ENCODE data around the gene ZFYVE28. TPM values are rescaled to one million over a fixed set of nuclear protein-coding genes. Genes with fewer than 3 reads are reported as not detected.
A peak's percentile ranks its signal among the peaks of the same experiment; 100 is the strongest.

ZFYVE28 gene
- total and polyA plus RNA-seq, 5 donors from 2014 or later: 8.5 to 86.4 (median 17.6) TPM

DNA sequence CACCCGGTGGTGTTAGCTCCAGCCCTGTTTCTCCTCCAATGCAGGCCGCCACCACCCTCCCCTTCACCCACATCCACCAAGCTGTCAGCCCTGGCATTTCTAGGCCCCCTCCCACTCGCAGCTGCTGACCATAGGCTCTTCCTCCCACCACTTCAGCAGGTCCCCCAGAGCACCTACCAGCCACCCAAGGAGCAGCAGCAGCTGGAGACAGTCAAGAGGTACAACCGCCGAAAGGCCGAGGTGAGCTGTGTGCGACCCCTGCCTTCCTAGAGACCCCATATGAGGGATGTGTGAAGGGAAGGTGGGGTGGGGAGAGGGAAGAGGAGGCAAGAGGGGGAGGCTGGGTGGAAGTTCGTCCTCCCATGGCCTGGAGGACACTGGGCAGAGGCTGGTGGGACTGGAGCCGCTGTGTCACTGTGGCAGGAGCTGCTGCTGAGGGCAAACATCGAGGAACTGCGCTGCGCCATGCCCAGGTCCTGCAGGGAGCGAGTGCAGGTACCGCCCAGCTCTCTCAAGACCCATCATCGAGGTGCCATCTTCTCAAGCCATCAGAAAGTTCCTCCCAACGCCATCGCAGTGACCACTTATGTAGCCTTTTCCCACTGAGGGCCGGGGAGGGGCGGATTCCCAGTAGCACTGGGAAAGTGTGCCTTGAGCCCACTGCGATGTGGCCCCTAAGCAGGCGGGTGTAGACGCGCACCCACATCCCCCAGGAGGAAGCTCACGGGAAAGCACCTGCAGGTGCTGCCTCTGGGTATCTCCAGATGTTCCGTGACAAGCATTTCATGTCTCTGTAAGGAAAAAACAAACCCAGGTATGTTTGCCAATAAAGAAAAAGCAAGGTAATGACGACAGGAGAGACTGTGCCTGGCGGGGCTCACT is 31.3 kb upstream of the ZFYVE28 start:
- Histone ChIP-seq H3K4me1 (ENCODE audit: control insufficient read depth, insufficient read depth, low read length, poor library complexity, severe bottlenecking) (no peaks in the 10 kb centered on the region), H3K27ac (ENCODE audit: insufficient read depth, low read length, poor library complexity, severe bottlenecking) (no peak overlapping the region), H3K4me3 (ENCODE audit: low read depth, low read length) (no peak overlapping the region), H3K9me3 (ENCODE audit: control insufficient read depth in 2 of 2, low read length in 2 of 2) (no peaks in the 10 kb centered on the region), H3K36me3 (ENCODE audit: control insufficient read depth, insufficient read depth, low read length) (no peaks in the 10 kb centered on the region), H3K27me3 (ENCODE audit: control insufficient read depth, insufficient read depth, low read length) (no peaks in the 10 kb centered on the region)
- H3K9me3 Mint-ChIP-seq: peaks cover 0 to 2% (median 0%) of the 10 kb centered on the region in 7 donors
- no peaks in the 10 kb centered on the region for H3K36me3 Mint-ChIP-seq
- no peak overlapping the region for H3K27ac Mint-ChIP-seq
- H3K27me3 Mint-ChIP-seq: no peaks in the 10 kb centered on the region
- DNase-seq (no peak), ATAC-seq (ENCODE audit: low read depth in 2 of 2) (no peak)
- H3K4me1 Mint-ChIP-seq: no peaks in the 10 kb centered on the region
- no peak overlapping the region for H3K4me3 Mint-ChIP-seq

DNA sequence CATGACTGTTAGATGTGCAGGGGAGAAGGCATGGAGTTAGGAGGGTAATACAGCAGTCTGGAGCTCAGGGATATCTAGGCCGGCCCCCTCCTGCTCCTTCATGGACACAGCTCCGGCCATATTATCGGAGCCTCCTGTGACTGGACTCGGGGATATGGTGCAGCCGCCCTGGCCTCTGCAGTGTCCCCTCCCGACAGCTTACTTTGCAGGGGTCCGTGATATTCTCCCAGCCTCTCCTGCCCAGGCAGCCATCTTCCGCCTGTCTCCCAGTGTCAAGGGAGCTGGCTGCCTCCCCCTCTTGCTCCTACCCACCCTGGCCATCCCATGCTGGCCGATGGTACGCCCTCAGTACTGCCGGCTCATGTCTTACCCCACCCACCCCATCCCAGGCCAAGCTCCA is 30.6 kb upstream of the ZFYVE28 start:
- no peaks in the 10 kb centered on the region for H3K36me3 Mint-ChIP-seq
- H3K36me3 ChIP-seq (ENCODE audit: control insufficient read depth, insufficient read depth, low read length): no peaks in the 10 kb centered on the region
- H3K9me3 ChIP-seq (ENCODE audit: control insufficient read depth in 2 of 2, low read length in 2 of 2): no peaks in the 10 kb centered on the region
- no peaks in the 10 kb centered on the region for H3K4me1 ChIP-seq (ENCODE audit: control insufficient read depth, insufficient read depth, low read length, poor library complexity, severe bottlenecking)
- no peaks in the 10 kb centered on the region for H3K27me3 Mint-ChIP-seq
- no peak overlapping the region for H3K4me3 ChIP-seq (ENCODE audit: low read depth, low read length)
- DNase-seq: no peak
- no peak for ATAC-seq (ENCODE audit: low read depth in 2 of 2)
- no peak overlapping the region for H3K4me3 Mint-ChIP-seq
- no peaks in the 10 kb centered on the region for H3K27me3 ChIP-seq (ENCODE audit: control insufficient read depth, insufficient read depth, low read length)
- H3K9me3 Mint-ChIP-seq: peaks cover 0 to 2% (median 0%) of the 10 kb centered on the region in 7 donors
- no peaks in the 10 kb centered on the region for H3K4me1 Mint-ChIP-seq
- H3K27ac Mint-ChIP-seq: no peak overlapping the region
- H3K27ac ChIP-seq (ENCODE audit: insufficient read depth, low read length, poor library complexity, severe bottlenecking): no peak overlapping the region

DNA sequence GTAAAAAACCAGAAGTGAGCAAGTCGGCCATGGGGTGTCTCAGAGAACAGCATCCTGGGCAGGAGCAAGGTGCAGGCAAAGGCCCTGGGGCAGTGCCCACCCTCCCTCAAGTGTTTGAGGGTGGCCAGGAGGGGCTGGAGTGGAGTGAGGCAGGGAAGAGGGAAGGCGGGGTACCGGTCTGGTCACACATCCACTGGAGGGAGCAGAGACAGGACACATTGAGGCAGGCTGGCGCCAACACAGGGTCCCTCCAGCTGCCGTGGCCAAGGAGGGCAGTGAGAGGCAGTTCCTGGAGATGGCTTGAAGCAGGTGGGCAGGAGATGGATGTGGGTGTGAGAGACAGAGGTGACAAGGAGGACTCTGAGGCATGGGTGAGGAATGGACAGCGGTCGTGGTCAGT is 30.1 kb upstream of the ZFYVE28 start:
- Histone ChIP-seq H3K4me3 (ENCODE audit: low read depth, low read length) (no peak overlapping the region), H3K27me3 (ENCODE audit: control insufficient read depth, insufficient read depth, low read length) (no peaks in the 10 kb centered on the region), H3K36me3 (ENCODE audit: control insufficient read depth, insufficient read depth, low read length) (no peaks in the 10 kb centered on the region), H3K9me3 (ENCODE audit: control insufficient read depth in 2 of 2, low read length in 2 of 2) (no peaks in the 10 kb centered on the region), H3K27ac (ENCODE audit: insufficient read depth, low read length, poor library complexity, severe bottlenecking) (no peak overlapping the region), H3K4me1 (ENCODE audit: control insufficient read depth, insufficient read depth, low read length, poor library complexity, severe bottlenecking) (no peaks in the 10 kb centered on the region)
- H3K4me3 Mint-ChIP-seq: no peak overlapping the region
- peaks cover 0 to 2% (median 0%) of the 10 kb centered on the region in 7 donors for H3K9me3 Mint-ChIP-seq
- H3K27me3 Mint-ChIP-seq: no peaks in the 10 kb centered on the region
- no peaks in the 10 kb centered on the region for H3K4me1 Mint-ChIP-seq
- ATAC-seq (ENCODE audit: low read depth in 2 of 2) (no peak), DNase-seq (no peak)
- no peaks in the 10 kb centered on the region for H3K36me3 Mint-ChIP-seq
- H3K27ac Mint-ChIP-seq: no peak overlapping the region

DNA sequence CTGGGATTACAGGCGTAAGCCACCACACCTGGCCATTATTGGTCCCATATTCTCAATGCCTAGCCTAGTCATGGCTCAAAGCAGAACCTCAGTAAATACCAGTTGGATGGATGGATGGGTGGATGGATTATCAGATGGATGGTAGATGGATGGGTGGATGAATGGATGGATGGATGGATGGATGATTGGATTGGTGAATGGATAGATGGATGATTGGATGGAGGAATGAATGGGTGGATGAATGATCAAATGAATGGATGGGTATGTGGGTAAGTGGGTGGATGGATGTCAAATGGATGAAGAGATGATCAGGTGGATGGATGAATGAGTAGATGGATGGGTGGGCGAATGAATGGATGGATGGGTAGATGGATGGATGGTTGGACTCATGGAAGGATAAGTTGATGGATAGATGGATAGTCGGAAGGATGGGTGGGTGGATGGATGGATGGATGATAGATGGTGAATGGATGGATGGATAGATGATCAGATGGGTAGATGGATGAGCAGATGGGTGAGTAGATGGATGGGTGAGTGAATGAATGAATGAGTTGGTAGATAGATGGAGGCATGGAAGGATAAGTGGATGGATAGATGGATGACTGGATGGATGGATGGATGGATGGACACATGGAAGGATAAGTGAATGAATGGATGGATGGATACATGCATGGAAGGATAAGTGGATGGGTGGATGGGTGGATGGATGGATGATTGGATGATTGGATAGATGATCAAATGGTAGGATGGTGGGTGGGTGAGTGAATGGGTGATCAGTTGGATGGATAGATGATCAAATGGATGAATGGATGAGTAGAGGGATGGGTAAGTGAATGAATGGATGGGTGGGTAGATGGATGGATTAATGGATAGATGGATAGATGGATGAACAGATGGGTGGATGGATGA is 28.5 kb upstream of the ZFYVE28 start:
- Mint-ChIP-seq H3K4me3 (no peak overlapping the region), H3K27ac (no peak overlapping the region), H3K4me1 (no peaks in the 10 kb centered on the region), H3K27me3 (no peaks in the 10 kb centered on the region), H3K36me3 (no peaks in the 10 kb centered on the region), H3K9me3 (peaks cover 0 to 2% (median 0%) of the 10 kb centered on the region in 7 donors)
- Histone ChIP-seq H3K27me3 (ENCODE audit: control insufficient read depth, insufficient read depth, low read length) (no peaks in the 10 kb centered on the region), H3K4me1 (ENCODE audit: control insufficient read depth, insufficient read depth, low read length, poor library complexity, severe bottlenecking) (no peaks in the 10 kb centered on the region), H3K27ac (ENCODE audit: insufficient read depth, low read length, poor library complexity, severe bottlenecking) (no peak overlapping the region), H3K4me3 (ENCODE audit: low read depth, low read length) (no peak overlapping the region), H3K36me3 (ENCODE audit: control insufficient read depth, insufficient read depth, low read length) (no peaks in the 10 kb centered on the region), H3K9me3 (ENCODE audit: control insufficient read depth in 2 of 2, low read length in 2 of 2) (no peaks in the 10 kb centered on the region)
- DNase-seq (no peak), ATAC-seq (ENCODE audit: low read depth in 2 of 2) (no peak)

DNA sequence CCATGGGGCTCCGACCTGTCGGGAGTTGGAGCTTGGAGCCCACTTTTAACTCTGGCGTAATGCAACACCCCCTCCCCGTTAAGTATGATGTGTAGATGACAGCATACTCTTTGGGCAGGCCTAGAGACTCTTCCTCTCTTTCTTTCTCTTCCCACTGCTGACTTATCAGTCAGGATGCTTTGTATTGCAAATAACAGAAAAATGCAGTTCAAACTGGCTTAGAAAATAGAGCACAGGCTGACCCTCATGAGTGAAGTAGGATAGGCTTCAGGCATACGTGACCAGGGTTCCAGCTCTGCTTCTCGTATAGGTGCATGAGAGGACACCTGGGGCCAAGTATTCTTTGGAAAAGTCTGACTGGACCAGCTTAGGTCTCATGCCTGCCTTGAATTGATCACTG is 27.1 kb upstream of the ZFYVE28 start:
- Histone ChIP-seq H3K27me3 (ENCODE audit: control insufficient read depth, insufficient read depth, low read length) (no peaks in the 10 kb centered on the region), H3K36me3 (ENCODE audit: control insufficient read depth, insufficient read depth, low read length) (no peaks in the 10 kb centered on the region), H3K4me3 (ENCODE audit: low read depth, low read length) (no peak overlapping the region), H3K4me1 (ENCODE audit: control insufficient read depth, insufficient read depth, low read length, poor library complexity, severe bottlenecking) (peaks cover 4% of the 10 kb centered on the region), H3K9me3 (ENCODE audit: control insufficient read depth in 2 of 2, low read length in 2 of 2) (no peaks in the 10 kb centered on the region), H3K27ac (ENCODE audit: insufficient read depth, low read length, poor library complexity, severe bottlenecking) (no peak overlapping the region)
- H3K4me1 Mint-ChIP-seq: peaks cover 0 to 3% (median 1%) of the 10 kb centered on the region in 4 donors
- no peaks in the 10 kb centered on the region for H3K27me3 Mint-ChIP-seq
- no peak overlapping the region for H3K4me3 Mint-ChIP-seq
- peaks cover 0 to 2% (median 0%) of the 10 kb centered on the region in 7 donors for H3K9me3 Mint-ChIP-seq
- peak overlapping the region; percentile 34 to 56 (median 54) for H3K27ac Mint-ChIP-seq
- H3K36me3 Mint-ChIP-seq: no peaks in the 10 kb centered on the region
- no peak for DNase-seq
- no peak for ATAC-seq (ENCODE audit: low read depth in 2 of 2)

DNA sequence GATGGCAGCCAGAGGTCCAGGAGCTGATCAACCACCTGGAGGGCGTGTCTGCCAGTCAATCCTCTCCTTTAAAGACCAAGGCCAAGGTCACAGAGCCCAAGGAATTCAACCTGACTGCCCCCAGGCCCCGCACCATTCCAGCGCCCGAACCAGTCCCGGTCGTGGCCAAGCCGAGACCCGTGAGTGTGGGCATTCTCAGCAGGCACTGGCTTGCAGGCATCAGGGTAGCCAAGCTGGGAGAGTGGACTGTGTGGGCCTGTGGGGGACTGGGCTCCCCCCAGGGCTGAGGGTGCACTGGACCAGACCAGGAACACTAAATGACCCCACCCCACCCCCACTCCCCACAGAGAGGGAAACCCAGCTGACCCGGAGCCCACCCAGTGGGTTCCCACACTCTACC is 26.7 kb upstream of the ZFYVE28 start:
- no peaks in the 10 kb centered on the region for H3K27me3 ChIP-seq (ENCODE audit: control insufficient read depth, insufficient read depth, low read length)
- H3K4me3 Mint-ChIP-seq: no peak overlapping the region
- no peaks in the 10 kb centered on the region for H3K27me3 Mint-ChIP-seq
- H3K9me3 Mint-ChIP-seq: peaks cover 0 to 2% (median 0%) of the 10 kb centered on the region in 7 donors
- peaks cover 4% of the 10 kb centered on the region for H3K4me1 ChIP-seq (ENCODE audit: control insufficient read depth, insufficient read depth, low read length, poor library complexity, severe bottlenecking)
- H3K27ac ChIP-seq (ENCODE audit: insufficient read depth, low read length, poor library complexity, severe bottlenecking): no peak overlapping the region
- no peak for ATAC-seq (ENCODE audit: low read depth in 2 of 2)
- H3K9me3 ChIP-seq (ENCODE audit: control insufficient read depth in 2 of 2, low read length in 2 of 2): no peaks in the 10 kb centered on the region
- no peak for DNase-seq
- peaks cover 0 to 3% (median 1%) of the 10 kb centered on the region in 4 donors for H3K4me1 Mint-ChIP-seq
- no peak overlapping the region for H3K4me3 ChIP-seq (ENCODE audit: low read depth, low read length)
- peak overlapping the region in 1 of 3 donors; percentile 54 for H3K27ac Mint-ChIP-seq
- H3K36me3 Mint-ChIP-seq: no peaks in the 10 kb centered on the region
- H3K36me3 ChIP-seq (ENCODE audit: control insufficient read depth, insufficient read depth, low read length): no peaks in the 10 kb centered on the region

DNA sequence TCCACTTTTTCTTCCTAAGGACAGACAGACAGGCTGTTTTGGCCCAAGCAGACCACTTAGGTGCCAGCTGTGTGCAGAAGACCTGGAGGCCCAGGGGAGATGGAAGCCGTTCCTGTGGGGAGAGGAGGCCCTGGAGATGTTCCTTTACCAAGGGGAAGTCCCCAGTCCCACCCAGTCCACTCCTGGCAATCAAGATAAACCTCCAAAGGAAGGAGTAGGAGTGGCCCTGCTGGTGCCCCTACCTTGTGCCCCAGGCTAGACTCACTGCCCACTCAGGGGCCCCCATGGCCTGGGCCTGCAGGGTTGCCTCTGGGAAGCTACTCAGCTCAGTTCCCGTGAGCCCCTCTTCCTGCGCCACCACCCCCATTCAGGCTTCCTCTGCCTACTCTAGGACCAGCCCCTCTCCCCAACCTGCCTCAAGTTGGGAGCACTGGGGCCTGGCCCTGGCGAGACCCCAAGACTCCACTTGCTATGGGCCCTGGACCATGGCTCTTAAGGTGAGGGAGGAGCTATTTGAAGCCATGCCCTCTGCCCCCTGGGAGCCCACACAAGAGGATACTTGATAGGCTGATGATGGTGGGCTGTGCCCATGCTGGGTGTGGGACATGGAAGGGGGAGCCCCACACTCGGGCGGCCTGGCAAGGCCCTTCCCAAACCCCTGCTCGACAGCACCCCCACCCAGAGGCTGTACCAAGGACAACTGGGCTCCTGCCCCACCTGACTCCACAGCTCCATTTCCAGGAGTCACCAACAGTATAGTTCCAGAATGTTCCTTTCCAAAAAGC is 25.7 kb upstream of the ZFYVE28 start:
- H3K9me3 Mint-ChIP-seq: no peaks in the 10 kb centered on the region
- no peaks in the 10 kb centered on the region for H3K27me3 ChIP-seq (ENCODE audit: control insufficient read depth, insufficient read depth, low read length)
- no peak overlapping the region for H3K27ac Mint-ChIP-seq
- H3K9me3 ChIP-seq (ENCODE audit: control insufficient read depth in 2 of 2, low read length in 2 of 2): no peaks in the 10 kb centered on the region
- no peak overlapping the region for H3K4me3 Mint-ChIP-seq
- H3K27me3 Mint-ChIP-seq: no peaks in the 10 kb centered on the region
- ATAC-seq (ENCODE audit: low read depth in 2 of 2): no peak
- no peak overlapping the region for H3K4me3 ChIP-seq (ENCODE audit: low read depth, low read length)
- H3K36me3 Mint-ChIP-seq: no peaks in the 10 kb centered on the region
- H3K4me1 ChIP-seq (ENCODE audit: control insufficient read depth, insufficient read depth, low read length, poor library complexity, severe bottlenecking): peaks cover 4% of the 10 kb centered on the region
- peaks cover 0 to 3% (median 1%) of the 10 kb centered on the region in 4 donors for H3K4me1 Mint-ChIP-seq
- DNase-seq: no peak
- no peaks in the 10 kb centered on the region for H3K36me3 ChIP-seq (ENCODE audit: control insufficient read depth, insufficient read depth, low read length)
- H3K27ac ChIP-seq (ENCODE audit: insufficient read depth, low read length, poor library complexity, severe bottlenecking): no peak overlapping the region

Measured in CD4-positive, CD25-positive, alpha-beta regulatory T cell (primary cell).